Osteoblast (primary cell): ENCODE results near the gene CA14. TPM values are rescaled to one million over a fixed set of nuclear protein-coding genes. Genes with fewer than 3 reads are reported as not detected.

Experiments used
- DNase-seq: peaks from one replicate; pipeline ENCODE4 v3.0.0; 2011; ENCODE audit warnings: low spot score, mixed read lengths; ENCODE audit not compliant: insufficient read length; ENCODE audit errors: missing footprints
- H2AFZ ChIP-seq: 2 replicates; pipeline ENCODE4 v1.6.0; 2011; ENCODE audit warnings: mild to moderate bottlenecking, low read length
- H3K27ac ChIP-seq: 2 replicates; pipeline ENCODE4 v1.5.1; 2011; ENCODE audit warnings: mild to moderate bottlenecking, low read depth, low read length, moderate library complexity
- H3K27me3 ChIP-seq: 2 replicates; pipeline ENCODE4 v1.6.0; 2012; ENCODE audit warnings: mild to moderate bottlenecking, control low read depth, inconsistent platforms, low read length, moderate library complexity; ENCODE audit not compliant: insufficient read depth
- H3K36me3 ChIP-seq: 2 replicates; pipeline ENCODE4 v1.5.1; 2011; ENCODE audit warnings: mild to moderate bottlenecking, low read length, control low read depth, moderate library complexity; ENCODE audit not compliant: insufficient read depth
- H3K4me1 ChIP-seq: 2 replicates; pipeline ENCODE4 v1.5.1; 2011; ENCODE audit warnings: mild to moderate bottlenecking, low read length, control low read depth, moderate library complexity; ENCODE audit not compliant: insufficient read depth
- H3K4me2 ChIP-seq: 2 replicates; pipeline ENCODE4 v1.6.0; 2011; ENCODE audit warnings: mild to moderate bottlenecking, low read length; ENCODE audit not compliant: insufficient read depth
- H3K4me3 ChIP-seq: fragments of 200-600 bp; sonication (generic); 3 replicates; pipeline ENCODE4 v1.5.1; 2012; ENCODE audit warnings: mild to moderate bottlenecking, low read length, inconsistent platforms; ENCODE audit not compliant: insufficient read depth
- H3K79me2 ChIP-seq: 2 replicates; pipeline ENCODE4 v1.6.0; 2012; ENCODE audit warnings: mild to moderate bottlenecking, low read length, control low read depth, inconsistent platforms; ENCODE audit not compliant: insufficient read depth
- H3K9me3 ChIP-seq: 2 replicates; pipeline ENCODE4 v1.5.1; 2011; ENCODE audit warnings: low read depth, low read length, control low read depth
- H4K20me1 ChIP-seq: 2 replicates; pipeline ENCODE4 v1.6.0; 2012; ENCODE audit warnings: mild to moderate bottlenecking, low read length, control low read depth; ENCODE audit not compliant: insufficient read depth
- total RNA-seq: library from RNA; depleted of rRNA; stranded (reverse); fragments of >200 nt; gene quantifications from 2 replicates; pipeline ENCODE4 v1.2.3, GENCODE V29; 2012
- TF ChIP-seq, protein P1 (sequence below): IDR thresholded peaks from 2 replicates; pipeline ENCODE4 v1.5.1; 2011; ENCODE audit warnings: mild to moderate bottlenecking, low read depth, low read length, moderate library complexity; ENCODE audit errors: extremely low read depth

CA14 gene
- total RNA-seq, 1 donor: not detected

DNA sequence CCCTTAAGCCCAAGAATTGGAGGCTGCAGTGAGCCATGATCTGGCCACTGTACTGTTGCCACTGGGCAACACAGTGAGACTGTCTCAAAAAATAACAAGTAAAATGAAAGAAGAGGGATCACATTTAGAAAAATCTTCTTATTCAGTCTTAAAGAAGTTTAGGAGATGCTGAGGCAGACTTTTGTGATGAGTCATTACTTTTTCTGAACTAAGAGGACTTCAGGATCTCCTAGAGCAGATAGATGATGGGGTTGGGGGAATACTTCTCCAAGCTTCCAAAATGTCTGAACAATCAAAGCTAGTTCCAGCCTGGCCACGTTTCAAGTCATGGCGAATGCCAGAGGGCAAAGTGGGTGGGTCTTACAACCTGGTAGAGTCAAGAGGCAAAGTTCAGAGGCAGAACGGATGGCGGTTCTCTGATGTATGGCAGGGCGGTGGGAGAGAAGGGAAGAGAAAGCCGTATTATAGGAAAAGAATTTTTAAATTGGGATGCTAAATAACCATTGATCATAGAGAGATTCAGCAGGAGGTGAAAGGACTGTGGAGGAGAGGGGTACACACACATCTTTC is 22.6 kb downstream of the CA14 start:
- no peak for DNase-seq
- Histone ChIP-seq H3K4me3 (no peak overlapping the region), H3K36me3 (peaks cover 30% of the 10 kb centered on the region), H4K20me1 (no peaks in the 10 kb centered on the region), H3K4me1 (peaks cover 24% of the 10 kb centered on the region), H3K27me3 (no peaks in the 10 kb centered on the region), H3K27ac (no peak overlapping the region), H3K79me2 (peaks cover 12% of the 10 kb centered on the region), H2AFZ (no peak overlapping the region), H3K9me3 (no peaks in the 10 kb centered on the region), H3K4me2 (no peak overlapping the region)
- TF ChIP-seq, protein P1, sequence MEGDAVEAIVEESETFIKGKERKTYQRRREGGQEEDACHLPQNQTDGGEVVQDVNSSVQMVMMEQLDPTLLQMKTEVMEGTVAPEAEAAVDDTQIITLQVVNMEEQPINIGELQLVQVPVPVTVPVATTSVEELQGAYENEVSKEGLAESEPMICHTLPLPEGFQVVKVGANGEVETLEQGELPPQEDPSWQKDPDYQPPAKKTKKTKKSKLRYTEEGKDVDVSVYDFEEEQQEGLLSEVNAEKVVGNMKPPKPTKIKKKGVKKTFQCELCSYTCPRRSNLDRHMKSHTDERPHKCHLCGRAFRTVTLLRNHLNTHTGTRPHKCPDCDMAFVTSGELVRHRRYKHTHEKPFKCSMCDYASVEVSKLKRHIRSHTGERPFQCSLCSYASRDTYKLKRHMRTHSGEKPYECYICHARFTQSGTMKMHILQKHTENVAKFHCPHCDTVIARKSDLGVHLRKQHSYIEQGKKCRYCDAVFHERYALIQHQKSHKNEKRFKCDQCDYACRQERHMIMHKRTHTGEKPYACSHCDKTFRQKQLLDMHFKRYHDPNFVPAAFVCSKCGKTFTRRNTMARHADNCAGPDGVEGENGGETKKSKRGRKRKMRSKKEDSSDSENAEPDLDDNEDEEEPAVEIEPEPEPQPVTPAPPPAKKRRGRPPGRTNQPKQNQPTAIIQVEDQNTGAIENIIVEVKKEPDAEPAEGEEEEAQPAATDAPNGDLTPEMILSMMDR: no peak

DNA sequence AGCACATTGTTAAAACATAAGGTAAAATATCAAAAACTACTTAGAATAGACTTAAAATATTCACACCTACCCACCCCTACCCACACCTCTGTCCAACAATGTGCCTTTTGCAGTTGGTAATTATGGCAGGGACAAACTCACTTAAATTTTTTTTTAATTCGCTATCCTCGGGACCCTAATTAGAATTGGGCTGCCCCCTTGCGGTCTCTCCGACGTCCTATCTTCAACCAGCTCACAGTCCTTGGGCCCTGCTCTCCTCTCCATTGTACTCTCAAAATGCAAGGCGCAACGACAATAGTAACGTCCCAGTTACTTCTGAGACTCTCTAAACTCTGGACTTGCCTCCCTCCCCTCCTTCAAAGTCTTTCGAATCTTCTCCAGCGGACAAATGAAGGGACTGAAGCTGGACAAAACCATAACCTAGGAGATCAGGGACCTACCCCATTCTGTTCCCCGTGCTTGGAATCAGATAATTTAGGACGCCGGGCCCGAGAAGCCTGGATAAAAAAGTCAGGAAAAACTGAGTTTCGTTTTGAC is 23.7 kb downstream of the CA14 start:
- Histone ChIP-seq H3K4me3 (peak overlapping the region; percentile 90), H3K36me3 (peaks cover 24% of the 10 kb centered on the region), H3K27me3 (no peaks in the 10 kb centered on the region), H3K9me3 (no peaks in the 10 kb centered on the region), H2AFZ (peak overlapping the region; percentile 85), H3K27ac (peak overlapping the region; percentile 89), H3K4me1 (peaks cover 24% of the 10 kb centered on the region), H3K4me2 (peak overlapping the region; percentile 98), H3K79me2 (peaks cover 12% of the 10 kb centered on the region), H4K20me1 (no peaks in the 10 kb centered on the region)
- no peak for DNase-seq
- TF ChIP-seq, protein P1: peak; percentile 84

DNA sequence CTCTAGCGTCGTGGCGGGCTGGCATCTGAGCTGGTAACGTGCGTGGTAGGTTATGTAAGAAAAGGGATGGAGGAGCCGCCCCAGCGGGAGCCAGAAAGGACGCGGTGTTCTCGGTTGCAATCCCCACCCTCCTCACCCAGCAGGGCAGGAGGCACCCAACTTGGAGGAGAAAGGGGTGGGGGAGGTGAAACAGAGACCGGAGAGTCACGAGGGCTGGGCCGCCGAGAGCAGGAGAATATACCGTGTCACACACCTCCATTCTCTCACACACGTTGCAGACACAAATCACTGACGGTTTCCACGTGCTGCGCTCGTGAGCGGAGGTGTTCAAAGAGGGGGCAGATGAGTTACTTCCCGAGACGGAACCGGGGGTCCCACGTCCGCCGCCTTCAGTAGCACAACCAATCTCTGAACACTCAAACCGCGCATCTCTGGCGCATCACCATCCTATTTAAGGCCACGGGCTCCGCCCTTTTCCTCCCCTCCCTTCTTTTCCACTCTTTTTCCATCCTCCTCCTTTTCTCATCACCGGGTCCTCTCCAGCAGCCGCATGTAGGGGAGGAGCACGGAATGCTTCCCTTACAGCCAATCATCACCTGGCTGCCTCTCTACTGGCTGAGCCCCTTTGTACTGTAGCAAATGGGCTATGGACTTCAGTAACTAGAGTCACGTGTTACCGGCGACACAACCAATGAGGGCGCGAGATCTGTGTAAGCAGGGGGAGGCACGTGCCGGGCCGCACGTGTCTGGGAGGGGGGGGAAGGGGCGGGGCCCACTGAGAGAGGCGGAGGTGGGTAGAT is 24.4 kb downstream of the CA14 start, which contains the start of gene CIART:
Gene CIART, plus strand, starts transcription at position 797 of the 800 bp plus-strand sequence. CDS start 714 bp downstream, outside the sequence.
- no peaks in the 10 kb centered on the region for H3K27me3 ChIP-seq
- peak within 1 kb of the TSS; percentile 98 for H2AFZ ChIP-seq
- TF ChIP-seq, protein P1: no peak
- H3K79me2 ChIP-seq: peaks cover 12% of the 10 kb centered on the region
- H3K36me3 ChIP-seq: peaks cover 27% of the 10 kb centered on the region
- H3K27ac ChIP-seq: peak within 1 kb of the TSS; percentile 89
- no peaks in the 10 kb centered on the region for H4K20me1 ChIP-seq
- DNase-seq: peak; percentile 96
- H3K4me2 ChIP-seq: peak within 1 kb of the TSS; percentile 98
- peaks cover 24% of the 10 kb centered on the region for H3K4me1 ChIP-seq
- H3K9me3 ChIP-seq: no peaks in the 10 kb centered on the region
- peak within 1 kb of the TSS; percentile 90 for H3K4me3 ChIP-seq

DNA sequence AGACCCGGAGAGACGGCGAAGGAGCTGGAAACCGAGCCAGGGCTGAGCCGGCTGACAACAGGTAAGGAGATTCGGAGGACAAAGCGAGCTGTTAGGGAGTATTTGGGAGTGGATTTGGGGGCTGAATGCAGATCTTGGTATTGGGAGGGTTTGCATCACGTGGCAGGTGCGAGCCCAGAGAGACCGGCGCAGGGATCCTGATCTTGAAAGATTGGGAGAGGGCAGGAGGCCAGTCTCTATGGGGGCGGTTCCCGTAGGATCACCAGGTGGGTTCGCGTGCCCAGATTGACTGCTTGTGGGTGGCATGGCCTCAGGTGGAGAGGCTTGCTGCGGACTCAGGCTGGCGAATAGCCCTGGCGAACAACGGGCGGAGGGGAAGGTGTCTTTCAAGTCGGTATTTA is 25.0 kb downstream of the CA14 start:
- TF ChIP-seq, protein P1: no peak
- Histone ChIP-seq H3K4me3 (peak overlapping the region; percentile 90), H3K27me3 (no peaks in the 10 kb centered on the region), H3K36me3 (peaks cover 30% of the 10 kb centered on the region), H3K27ac (peak overlapping the region; percentile 84), H3K4me2 (peak overlapping the region; percentile 98), H2AFZ (peak overlapping the region; percentile 98), H3K4me1 (peaks cover 24% of the 10 kb centered on the region), H4K20me1 (no peaks in the 10 kb centered on the region), H3K79me2 (peaks cover 12% of the 10 kb centered on the region), H3K9me3 (no peaks in the 10 kb centered on the region)
- DNase-seq: no peak
